GM18907 (cell line): ENCODE measurements around the gene TAS2R4.
A peak's percentile ranks its signal among the peaks of the same experiment; 100 is the strongest.
"Not testable (repeated sequence)": the region's sequence is repeated elsewhere in the genome, so short reads cannot be mapped to it uniquely, and the experiment has no call there.

ENCODE experiments used
- ATAC-seq: cut with Tn5 transposase; IDR thresholded peaks from one replicate; pipeline ENCODE4 v1.9.1; 2021; ENCODE audit warnings: mild to moderate bottlenecking, moderate library complexity; ENCODE audit not compliant: unreplicated experiment

Gene TAS2R4

GRCh38 chr7:141776374-141776773, at the start of gene TAS2R4:
TSS of gene TAS2R4 (plus strand) at chr7:141776674. CDS start at chr7:141778489, 1,815 bp downstream.
- ATAC-seq = no peak

- no peak for ATAC-seq
These were observed 47.5 kb upstream of the TAS2R4 start for GRCh38 chr7:141729020-141729419.

GRCh38 chr7:141731476-141732149, 44.9 kb upstream of the TAS2R4 start:
- no peak for ATAC-seq

- ATAC-seq = no peak
These were observed 39.2 kb upstream of the TAS2R4 start for GRCh38 chr7:141737118-141737835.

GRCh38 chr7:141737836-141738591, 38.5 kb upstream of the TAS2R4 start, which contains the start of gene SSBP1:
TSS of gene SSBP1 (plus strand) at chr7:141738358. CDS start at chr7:141739167, 809 bp downstream.
- peak; percentile 94 for ATAC-seq

- no peak for ATAC-seq
These were observed 37.9 kb upstream of the TAS2R4 start for GRCh38 chr7:141738592-141739013.

GRCh38 chr7:141739250-141739649, 37.2 kb upstream of the TAS2R4 start:
- no peak for ATAC-seq

GRCh38 chr7:141742229-141742628, 34.2 kb upstream of the TAS2R4 start:
- ATAC-seq = no peak

- ATAC-seq = no peak
These were observed 32.3 kb upstream of the TAS2R4 start for GRCh38 chr7:141744131-141744530.

GRCh38 chr7:141748396-141748795, 28.1 kb upstream of the TAS2R4 start:
- ATAC-seq = no peak

- ATAC-seq = not testable (repeated sequence)
These were observed 24.6 kb upstream of the TAS2R4 start for GRCh38 chr7:141751904-141752303.

GRCh38 chr7:141752634-141753033, 23.8 kb upstream of the TAS2R4 start:
- ATAC-seq = no peak

GRCh38 chr7:141754939-141755338, 21.5 kb upstream of the TAS2R4 start:
- ATAC-seq = no peak

- no peak for ATAC-seq
These were observed 12.7 kb upstream of the TAS2R4 start, which contains the start of gene TAS2R3 for GRCh38 chr7:141763797-141764196. TSS of gene TAS2R3 (plus strand) at chr7:141764097. CDS start at chr7:141764159, 62 bp downstream.

- ATAC-seq = not testable (repeated sequence)
These were observed 6.3 kb upstream of the TAS2R4 start for GRCh38 chr7:141770083-141770583.

- peak; percentile 78 for ATAC-seq
These were observed 9.5 kb downstream of the TAS2R4 start for GRCh38 chr7:141785706-141786552.

GRCh38 chr7:141788296-141788695, 11.8 kb downstream of the TAS2R4 start:
- ATAC-seq = no peak

- ATAC-seq = no peak
These were observed 13.4 kb downstream of the TAS2R4 start, which contains the start of gene TAS2R5 for GRCh38 chr7:141789917-141790316. TSS of gene TAS2R5 (plus strand) at chr7:141790217. CDS start at chr7:141790362, 145 bp downstream.

GRCh38 chr7:141792526-141792925, 16.1 kb downstream of the TAS2R4 start:
- ATAC-seq = no peak

- ATAC-seq = no peak
These were observed 43.6 kb downstream of the TAS2R4 start for GRCh38 chr7:141820067-141820466.
